PC-3 (cell line): ENCODE data around the gene RPA4. TPM values are rescaled to one million over a fixed set of nuclear protein-coding genes. Genes with fewer than 3 reads are reported as not detected.
A peak's percentile ranks its signal among the peaks of the same experiment; 100 is the strongest.

Experiments
- ATAC-seq: fragments of 200-7000 bp; cut with Tn5 transposase; 2 replicates; pipeline ENCODE4 v1.9.1; 2020; ENCODE audit warnings: mild to moderate bottlenecking, moderate library complexity
- Bru-seq: library from RNA; stranded (reverse); fragments of 400-500 nt; gene quantifications from one replicate; lab custom pipeline; 2021; lab: Mats Ljungman, UMichigan
- BruChase-seq, 2 experiments: library from RNA; stranded (reverse); fragments of 400-500 nt; gene quantifications; one replicate each; lab custom pipeline; 2021; lab: Mats Ljungman, UMichigan
- BruUV-seq: library from RNA; stranded (reverse); fragments of 400-500 nt; replicated peaks from 2 replicates; lab custom pipeline; 2021; lab: Mats Ljungman, UMichigan
- CTCF ChIA-PET: fragments of 300-600 bp; sonication (Branson Sonifier 250); formaldehyde crosslinking; loops from one replicate; lab custom pipeline; 2022; ENCODE audit warnings: antibody characterized with exemption; lab: Charles Lee
- POLR2A ChIA-PET: fragments of 300-600 bp; sonication (Branson Sonifier 250); formaldehyde crosslinking; loops from one replicate; lab custom pipeline; 2022; ENCODE audit warnings: antibody characterized with exemption; ENCODE audit not compliant: unreplicated experiment; lab: Charles Lee
- DNase-seq: peaks from one replicate; pipeline ENCODE4 v3.0.0-alpha.2; 2015
- H2AFZ ChIP-seq: fragments of 300-600 bp; sonication (generic); 2 replicates; pipeline ENCODE4 v1.6.0; 2016; ENCODE audit warnings: antibody characterized with exemption, low read length
- H3F3A ChIP-seq: fragments of 300-600 bp; sonication (generic); one replicate; pipeline ENCODE4 v1.6.0; 2017; ENCODE audit warnings: antibody characterized with exemption, low read length, control low read depth, mild to moderate bottlenecking; ENCODE audit not compliant: unreplicated experiment
- H3K27ac ChIP-seq: fragments of 300-600 bp; sonication (generic); 2 replicates; pipeline ENCODE4 v1.5.1; 2016; ENCODE audit warnings: mild to moderate bottlenecking, low read length
- H3K27me3 ChIP-seq: fragments of 300-600 bp; sonication (generic); 2 replicates; pipeline ENCODE4 v1.6.1; 2016; ENCODE audit warnings: low read length, mixed read lengths
- H3K36me3 ChIP-seq: fragments of 300-600 bp; sonication (generic); 2 replicates; pipeline ENCODE4 v1.6.1; 2016; ENCODE audit warnings: low read depth, mixed run types, low read length, mixed read lengths
- H3K4me1 ChIP-seq: fragments of 300-600 bp; sonication (generic); 2 replicates; pipeline ENCODE4 v1.5.1; 2016; ENCODE audit warnings: low read length; ENCODE audit not compliant: insufficient read depth
- H3K4me2 ChIP-seq: fragments of 300-600 bp; sonication (generic); 2 replicates; pipeline ENCODE4 v1.6.0; 2016; ENCODE audit warnings: low read length
- H3K4me3 ChIP-seq: fragments of 300-600 bp; sonication (generic); 2 replicates; pipeline ENCODE4 v1.5.1; 2016; ENCODE audit warnings: mild to moderate bottlenecking, low read length, mixed read lengths
- H3K79me2 ChIP-seq: fragments of 300-600 bp; sonication (generic); 2 replicates; pipeline ENCODE4 v1.6.1; 2017; ENCODE audit warnings: low read length, mixed read lengths
- H3K9ac ChIP-seq: fragments of 300-600 bp; sonication (generic); 2 replicates; pipeline ENCODE4 v1.6.0; 2016; ENCODE audit warnings: mild to moderate bottlenecking, low read length
- H3K9me2 ChIP-seq: fragments of 300-600 bp; sonication (generic); replicated peaks from 2 replicates; pipeline ENCODE4 v1.6.1; 2016; ENCODE audit warnings: mixed run types, low read length, mixed read lengths
- H3K9me3 ChIP-seq: fragments of 300-600 bp; sonication (generic); 2 replicates; pipeline ENCODE4 v1.6.1; 2016; ENCODE audit warnings: low read length, mixed read lengths
- H4K20me1 ChIP-seq: fragments of 300-600 bp; sonication (generic); 2 replicates; pipeline ENCODE4 v1.6.1; 2016; ENCODE audit warnings: low read length, mixed read lengths
- CTCF ChIP-seq: fragments of 300-600 bp; sonication (generic); conservative IDR thresholded peaks from 2 replicates; pipeline ENCODE4 v1.5.1; 2017; ENCODE audit warnings: antibody characterized with exemption, low read depth, mild to moderate bottlenecking, low read length
- EZH2 ChIP-seq: fragments of 300-600 bp; sonication (generic); IDR thresholded peaks from one replicate; pipeline ENCODE4 v1.6.1; 2017; ENCODE audit warnings: antibody characterized with exemption, mild to moderate bottlenecking, low read length; ENCODE audit not compliant: unreplicated experiment
- EZH2phosphoT487 ChIP-seq: fragments of 300-600 bp; sonication (generic); IDR thresholded peaks from 2 replicates; pipeline ENCODE4 v1.6.1; 2018; ENCODE audit warnings: mild to moderate bottlenecking, antibody characterized with exemption, low read length, borderline replicate concordance
- intact Hi-C: fragments of 100-400 bp; cut with micrococcal nuclease; formaldehyde crosslinking; loops from 2 replicates; pipeline ENCODE4 v1.9.0; 2023
- long read RNA-seq: library from polyadenylated mRNA; unstranded; transcript quantifications from one replicate; pipeline ENCODE4 v2.0.0, GENCODE V29; 2021; ENCODE audit not compliant: unreplicated experiment
- total RNA-seq: library from RNA; depleted of rRNA; stranded (reverse); fragments of >200 nt; gene quantifications from 2 replicates; pipeline ENCODE4 v1.2.3, GENCODE V29; 2014; rRNA removed

RPA4 gene
- total RNA-seq (1.4 and 3.0 TPM in 2 replicates), Bru-seq, nascent RNA (percentile 58 among the genes with signal in this experiment), BruChase-seq, experiment 1, labeled RNA remaining after a 6-hour chase (percentile 48 among the genes with signal in this experiment), BruChase-seq, experiment 2, labeled RNA remaining after a 2-hour chase (percentile 41 among the genes with signal in this experiment)
- long read RNA-seq = 0 reads

GRCh38 chrX:96883608-96884007, at the start of gene RPA4:
RPA4 (plus strand) TSS chrX:96883908; CDS start chrX:96884311, 403 bp downstream.
- POLR2A ChIA-PET = no interaction called here

GRCh38 chrX:96834137-96834536, 49.6 kb upstream of the RPA4 start:
- Histone ChIP-seq H3K9me2 (no peaks in the 10 kb centered on the region), H3K9ac (no peak overlapping the region)

More at GRCh38 chrX:96883608-96884007, at the start of gene RPA4:
- Histone ChIP-seq H3K79me2 (no peaks in the 10 kb centered on the region), H3K27ac (no peak within 1 kb of the TSS), H3K4me2 (no peak within 1 kb of the TSS), H2AFZ (no peak within 1 kb of the TSS), H3K36me3 (no peaks in the 10 kb centered on the region), H4K20me1 (no peaks in the 10 kb centered on the region), H3K9me3 (no peaks in the 10 kb centered on the region), H3K9ac (no peak within 1 kb of the TSS), H3K9me2 (no peaks in the 10 kb centered on the region), H3K27me3 (no peaks in the 10 kb centered on the region), H3F3A (no peaks in the 10 kb centered on the region), H3K4me1 (no peaks in the 10 kb centered on the region), H3K4me3 (no peak within 1 kb of the TSS)
- TF ChIP-seq CTCF (no peak), EZH2phosphoT487 (no peak), EZH2 (no peak)
- CTCF ChIA-PET = no interaction called here
- DNase-seq (no peak), ATAC-seq (no peak)
- intact Hi-C loops = no loop called here
- no TSS peak for BruUV-seq

More at GRCh38 chrX:96834137-96834536, 49.6 kb upstream of the RPA4 start:
- Histone ChIP-seq H3K27ac (no peak overlapping the region), H3K9me3 (no peaks in the 10 kb centered on the region), H3F3A (no peaks in the 10 kb centered on the region), H3K36me3 (no peaks in the 10 kb centered on the region), H3K79me2 (no peaks in the 10 kb centered on the region), H2AFZ (no peak overlapping the region), H3K4me1 (peaks cover 16% of the 10 kb centered on the region), H3K27me3 (no peaks in the 10 kb centered on the region), H3K4me2 (no peak overlapping the region), H3K4me3 (no peak overlapping the region), H4K20me1 (no peaks in the 10 kb centered on the region)
- no TSS peak for BruUV-seq
- intact Hi-C loops = no loop called here
- ATAC-seq (no peak), DNase-seq (no peak)
- ChIA-PET POLR2A (no interaction called here), CTCF (no interaction called here)
- TF ChIP-seq CTCF (no peak), EZH2phosphoT487 (no peak), EZH2 (no peak)
